OCI-LY1 (cell line): ENCODE data around the gene GFPT2.

ENCODE experiments used
- H2AFZ ChIP-seq: fragments of 200-600 bp; sonication (generic), shearing (Covaris generic); 2 replicates; pipeline ENCODE4 v1.6.0; 2014; ENCODE audit warnings: antibody characterized with exemption, mild to moderate bottlenecking, low read length
- H3F3A ChIP-seq: fragments of 200-600 bp; sonication (generic), shearing (Covaris generic); 2 replicates; pipeline ENCODE4 v1.6.0; 2014; ENCODE audit warnings: mild to moderate bottlenecking, antibody characterized with exemption, low read length, moderate library complexity; ENCODE audit not compliant: insufficient read depth
- H3K27ac ChIP-seq: fragments of 200-600 bp; sonication (generic); 2 replicates; pipeline ENCODE4 v1.5.1; 2014; ENCODE audit warnings: low read length, mixed run types, mild to moderate bottlenecking, low read depth; ENCODE audit not compliant: poor library complexity, severe bottlenecking
- H3K27me3 ChIP-seq: fragments of 200-600 bp; sonication (generic); 2 replicates; pipeline ENCODE4 v1.6.0; 2014; ENCODE audit warnings: antibody characterized with exemption, mild to moderate bottlenecking, low read length, moderate library complexity; ENCODE audit not compliant: insufficient read depth
- H3K36me3 ChIP-seq: fragments of 200-600 bp; sonication (generic); 2 replicates; pipeline ENCODE4 v1.6.1; 2014; ENCODE audit warnings: mild to moderate bottlenecking, antibody characterized with exemption, low read length, moderate library complexity, mixed read lengths; ENCODE audit not compliant: insufficient read depth
- H3K4me1 ChIP-seq: fragments of 200-600 bp; sonication (generic); 2 replicates; pipeline ENCODE4 v1.5.1; 2014; ENCODE audit warnings: mild to moderate bottlenecking, low read length, moderate library complexity; ENCODE audit not compliant: insufficient read depth, severe bottlenecking
- H3K4me2 ChIP-seq: fragments of 200-600 bp; sonication (generic), shearing (Covaris generic); 2 replicates; pipeline ENCODE4 v1.6.1; 2014; ENCODE audit warnings: low read length
- H3K4me3 ChIP-seq: fragments of 200-600 bp; sonication (generic); 2 replicates; pipeline ENCODE4 v1.5.1; 2014; ENCODE audit warnings: low read length, low read depth, mild to moderate bottlenecking, mixed read lengths; ENCODE audit not compliant: poor library complexity, severe bottlenecking
- H3K79me2 ChIP-seq: fragments of 200-600 bp; shearing (Covaris generic); 2 replicates; pipeline ENCODE4 v1.6.1; 2016; ENCODE audit warnings: mixed run types, low read length, mixed read lengths; ENCODE audit not compliant: insufficient read depth
- H3K9ac ChIP-seq: fragments of 200-600 bp; sonication (generic), shearing (Covaris generic); 2 replicates; pipeline ENCODE4 v1.6.1; 2014; ENCODE audit warnings: mild to moderate bottlenecking, low read length, mixed read lengths
- H3K9me2 ChIP-seq: fragments of 200-600 bp; sonication (generic), shearing (Covaris generic); 2 replicates; pipeline ENCODE4 v1.6.1; 2014; ENCODE audit warnings: low read depth, mild to moderate bottlenecking, low read length, mixed read lengths
- H3K9me3 ChIP-seq: fragments of 200-600 bp; shearing (Covaris generic); 2 replicates; pipeline ENCODE4 v1.6.1; 2014; ENCODE audit warnings: low read length, mixed read lengths
- H4K20me1 ChIP-seq: fragments of 200-600 bp; sonication (generic), shearing (Covaris generic); 2 replicates; pipeline ENCODE4 v1.6.0; 2016; ENCODE audit warnings: mild to moderate bottlenecking, low read length; ENCODE audit not compliant: insufficient read depth
- CTCF ChIP-seq: fragments of 200-600 bp; sonication (generic), shearing (Covaris generic); IDR thresholded peaks from 2 replicates; pipeline ENCODE4 v1.5.1; 2017; ENCODE audit warnings: mild to moderate bottlenecking, antibody characterized with exemption, low read length, moderate library complexity, mixed read lengths
- EZH2 ChIP-seq: fragments of 200-600 bp; sonication (generic), shearing (Covaris generic); IDR thresholded peaks from 2 replicates; pipeline ENCODE4 v1.8.0; 2017; ENCODE audit warnings: borderline replicate concordance, mixed run types, mild to moderate bottlenecking, antibody characterized with exemption, low read length, moderate library complexity, mixed read lengths

GFPT2 gene

GRCh38 chr5:180315762-180316212, 37.3 kb downstream of the GFPT2 start:
- no peaks in the 10 kb centered on the region for H3K9me3 ChIP-seq
- H3K9me2 ChIP-seq, result no peaks in the 10 kb centered on the region
- no peaks in the 10 kb centered on the region for H3K79me2 ChIP-seq
- no peaks in the 10 kb centered on the region for H3K4me1 ChIP-seq
- H3K4me3 ChIP-seq, result no peak overlapping the region
- no peak overlapping the region for H2AFZ ChIP-seq
- no peak overlapping the region for H3K27ac ChIP-seq
- no peaks in the 10 kb centered on the region for H3F3A ChIP-seq
- no peaks in the 10 kb centered on the region for H3K27me3 ChIP-seq
- H3K9ac ChIP-seq, result no peak overlapping the region
- no peaks in the 10 kb centered on the region for H4K20me1 ChIP-seq
- peak; percentile 94 for TF ChIP-seq CTCF
- TF ChIP-seq EZH2, result no peak
- H3K4me2 ChIP-seq, result no peak overlapping the region
- H3K36me3 ChIP-seq, result no peaks in the 10 kb centered on the region

GRCh38 chr5:180313677-180314505, 39.2 kb downstream of the GFPT2 start:
- H3F3A ChIP-seq, result no peaks in the 10 kb centered on the region

GRCh38 chr5:180311216-180311615, 41.9 kb downstream of the GFPT2 start:
- TF ChIP-seq CTCF (no peak), EZH2 (no peak)
- no peaks in the 10 kb centered on the region for H3K36me3 ChIP-seq

More at GRCh38 chr5:180313677-180314505, 39.2 kb downstream of the GFPT2 start:
- Histone ChIP-seq H3K4me2 (no peak overlapping the region), H3K9me3 (no peaks in the 10 kb centered on the region), H2AFZ (no peak overlapping the region), H3K9ac (no peak overlapping the region), H3K4me3 (no peak overlapping the region), H3K4me1 (no peaks in the 10 kb centered on the region), H3K79me2 (no peaks in the 10 kb centered on the region), H3K27me3 (no peaks in the 10 kb centered on the region), H3K36me3 (no peaks in the 10 kb centered on the region), H3K9me2 (no peaks in the 10 kb centered on the region), H3K27ac (no peak overlapping the region), H4K20me1 (no peaks in the 10 kb centered on the region)
- TF ChIP-seq CTCF, result no peak
- TF ChIP-seq EZH2, result no peak

More at GRCh38 chr5:180311216-180311615, 41.9 kb downstream of the GFPT2 start:
- H3F3A ChIP-seq, result no peaks in the 10 kb centered on the region
- no peaks in the 10 kb centered on the region for H3K79me2 ChIP-seq
- H3K27me3 ChIP-seq, result no peaks in the 10 kb centered on the region
- H3K27ac ChIP-seq, result no peak overlapping the region
- H3K9me2 ChIP-seq, result no peaks in the 10 kb centered on the region
- no peak overlapping the region for H3K4me2 ChIP-seq
- no peaks in the 10 kb centered on the region for H4K20me1 ChIP-seq
- no peak overlapping the region for H3K4me3 ChIP-seq
- H3K4me1 ChIP-seq, result no peaks in the 10 kb centered on the region
- H3K9me3 ChIP-seq, result no peaks in the 10 kb centered on the region
- H3K9ac ChIP-seq, result no peak overlapping the region
- no peak overlapping the region for H2AFZ ChIP-seq
